GM12878 (cell line): ENCODE data around the gene HK1. TPM values are rescaled to one million over a fixed set of nuclear protein-coding genes. Genes with fewer than 3 reads are reported as not detected.
A peak's percentile ranks its signal among the peaks of the same experiment; 100 is the strongest.

Experiments used
- ATAC-seq: fragments of 200-7000 bp; cut with Tn5 transposase; 3 replicates; pipeline ENCODE4 v1.9.1; 2020; ENCODE audit warnings: mild to moderate bottlenecking, moderate library complexity
- BruUV-seq: library from RNA; stranded (reverse); fragments of 400-500 nt; replicated peaks from 2 replicates; lab custom pipeline; 2021; lab: Mats Ljungman, UMichigan
- CTCF ChIA-PET: fragments of 300-600 bp; sonication (Branson Sonifier 250); formaldehyde crosslinking; extraction: SDS; loops from one replicate; lab custom pipeline; 2021; ENCODE audit warnings: inconsistent platforms; lab: Yijun Ruan, JAX
- POLR2A ChIA-PET: fragments of 350-600 bp; formaldehyde crosslinking; extraction: SDS; loops from one replicate; lab custom pipeline; 2021; ENCODE audit warnings: inconsistent platforms; lab: Charles Lee
- RAD21 ChIA-PET: fragments of 300-600 bp; sonication (Branson Sonifier 250); formaldehyde crosslinking; loops from one replicate; lab custom pipeline; 2023; ENCODE audit warnings: antibody characterized with exemption; ENCODE audit not compliant: unreplicated experiment; lab: Charles Lee
- SMC1A ChIA-PET: fragments of 300-600 bp; sonication (Branson Sonifier 250); formaldehyde crosslinking; loops from one replicate; lab custom pipeline; 2023; ENCODE audit not compliant: unreplicated experiment, uncharacterized antibody; lab: Charles Lee
- DNase-seq: peaks from one replicate; pipeline ENCODE4 v3.0.0-alpha.2; 2011; ENCODE audit warnings: low read depth, low spot score
- FAIRE-seq: peaks from 3 replicates; lab custom pipeline; 2011; peaks lifted over from hg19 to GRCh38; lab: Jason Lieb, UNC
- H2AFZ ChIP-seq: 2 replicates; pipeline ENCODE4 v1.6.0; 2011; ENCODE audit warnings: low read depth, low read length, control low read depth; ENCODE audit not compliant: control insufficient read depth
- H3K27ac ChIP-seq: 2 replicates; pipeline ENCODE4 v1.5.1; 2011; ENCODE audit warnings: control low read depth; ENCODE audit not compliant: control insufficient read depth, insufficient read depth
- H3K27me3 ChIP-seq, 2 experiments: replicated peaks in 1 of 2; 2 replicates each; pipeline versions ENCODE4 v1.6.0 to v1.6.1; 2011; ENCODE audit warnings: low read length in 1 of 2; ENCODE audit not compliant: control insufficient read depth in 2 of 2, insufficient read depth in 2 of 2
- H3K36me3 ChIP-seq, 2 experiments: 2 replicates each; pipeline ENCODE4 v1.5.1; 2011; ENCODE audit warnings: low read length in 1 of 2; ENCODE audit not compliant: control insufficient read depth in 2 of 2, insufficient read depth in 2 of 2
- H3K4me1 ChIP-seq: 2 replicates; pipeline ENCODE4 v1.6.1; 2011; ENCODE audit warnings: mild to moderate bottlenecking, low read length, moderate library complexity, mixed read lengths; ENCODE audit not compliant: control insufficient read depth, insufficient read depth
- H3K4me2 ChIP-seq: 2 replicates; pipeline ENCODE4 v1.6.0; 2011; ENCODE audit warnings: control low read depth; ENCODE audit not compliant: control insufficient read depth, insufficient read depth
- H3K4me3 ChIP-seq: fragments of 200-600 bp; sonication (generic); 2 replicates; pipeline ENCODE4 v1.5.1; 2016
- H3K79me2 ChIP-seq: 2 replicates; pipeline ENCODE4 v1.6.0; 2011; ENCODE audit warnings: low read length; ENCODE audit not compliant: control insufficient read depth, insufficient read depth
- H3K9ac ChIP-seq: 2 replicates; pipeline ENCODE4 v1.8.0; 2011; ENCODE audit warnings: low read length, control low read depth, mixed read lengths; ENCODE audit not compliant: control insufficient read depth, insufficient read depth
- H3K9me3 ChIP-seq: replicated peaks from 3 replicates; pipeline ENCODE4 v1.5.1; 2011; ENCODE audit warnings: mild to moderate bottlenecking, low read length; ENCODE audit not compliant: control insufficient read depth, insufficient read depth
- H4K20me1 ChIP-seq: 2 replicates; pipeline ENCODE4 v1.6.0; 2011; ENCODE audit not compliant: control insufficient read depth, insufficient read depth
- HSF1 ChIP-seq: fragments of 150-350 bp; IDR thresholded peaks from 2 replicates; pipeline ENCODE4 v1.6.1; 2014; ENCODE audit warnings: mild to moderate bottlenecking, low read depth, low read length
- MEF2A ChIP-seq: IDR thresholded peaks from 2 replicates; pipeline ENCODE4 v1.6.1; 2011; ENCODE audit warnings: low read depth, mild to moderate bottlenecking, low read length, moderate library complexity; ENCODE audit not compliant: insufficient read depth
- MTA2 ChIP-seq: fragments of 450-650 bp; IDR thresholded peaks from 2 replicates; pipeline ENCODE4 v1.6.1; 2016; ENCODE audit warnings: low read depth, mild to moderate bottlenecking, moderate library complexity
- NBN ChIP-seq: fragments of 450-650 bp; IDR thresholded peaks from 2 replicates; pipeline ENCODE4 v1.6.1; 2016
- RB1 ChIP-seq: fragments of 450-650 bp; formaldehyde crosslinking; IDR thresholded peaks from 2 replicates; pipeline ENCODE4 v1.6.1; 2017; ENCODE audit warnings: mild to moderate bottlenecking, borderline replicate concordance
- SMARCA5 ChIP-seq: fragments of 450-650 bp; IDR thresholded peaks from 2 replicates; pipeline ENCODE4 v1.6.1; 2017; ENCODE audit warnings: mild to moderate bottlenecking
- SMC3 ChIP-seq: IDR thresholded peaks from 2 replicates; pipeline ENCODE4 v1.6.1; 2011; ENCODE audit warnings: low read length, improper control_type of control experiment, borderline replicate concordance
- SP1 ChIP-seq: IDR thresholded peaks from one replicate; pipeline ENCODE4 v1.6.1; 2011; ENCODE audit warnings: low read depth, low read length
- SREBF1 ChIP-seq: IDR thresholded peaks from 2 replicates; pipeline ENCODE4 v1.6.1; 2012; ENCODE audit warnings: mild to moderate bottlenecking, low read length
- SUPT20H ChIP-seq: IDR thresholded peaks from 2 replicates; pipeline ENCODE4 v1.6.1; 2011; ENCODE audit warnings: low read depth, mild to moderate bottlenecking, low read length, moderate library complexity, borderline replicate concordance; ENCODE audit not compliant: control insufficient read depth
- TAF1 ChIP-seq: IDR thresholded peaks from 2 replicates; pipeline ENCODE4 v1.6.1; 2011; ENCODE audit warnings: mild to moderate bottlenecking, low read depth, low read length, borderline replicate concordance
- TCF7 ChIP-seq: IDR thresholded peaks from 2 replicates; pipeline ENCODE4 v1.6.1; 2014; ENCODE audit warnings: antibody characterized with exemption, borderline replicate concordance
- YY1 ChIP-seq: IDR thresholded peaks from 2 replicates; pipeline ENCODE4 v1.6.1; 2011; ENCODE audit warnings: low read depth, mild to moderate bottlenecking, low read length
- WGBS: methylation state at CpG from one replicate; pipeline ENCODE4 v1.1.6; 2016; ENCODE audit warnings: low lambda C conversion rate; ENCODE audit not compliant: insufficient replicate concordance, insufficient coverage; ENCODE audit errors: missing lambda C conversion rate; 5-methylcytosine and 5-hydroxymethylcytosine counted together
- in situ Hi-C: fragments of 300-500 bp; cut with MboI; formaldehyde crosslinking; loops from 9 replicates; pipeline ENCODE4 v1.14.3; 2018; ENCODE audit warnings: mixed read lengths
- intact Hi-C: fragments of 100-400 bp; cut with micrococcal nuclease; formaldehyde crosslinking; loops from one replicate; pipeline ENCODE4 v1.14.2; 2022; ENCODE audit not compliant: unreplicated experiment
- polyA plus RNA-seq, 11 experiments: library from polyadenylated mRNA; depleted of rRNA in 4 of 11; unstranded in 6 of 11; stranded (reverse) in 5 of 11; fragments of >200 nt; fragmentation: Nextera tagmentation in 4 of 11; fragmentation: Illumina TruSeq in 1 of 11; extraction: Ambion mirVana in 4 of 11; extraction: Trizol in 1 of 11; gene quantifications; 1 replicate in 1 of 11; 2 replicates in 10 of 11; pipeline versions ENCODE4 v1.2.1 to v1.2.3, GENCODE V29; 2011 to 2016; ENCODE audit warnings: inconsistent platforms in 2 of 11, missing spikeins in 2 of 11, low read depth in 1 of 11
- total RNA-seq, 4 experiments: library from RNA; depleted of rRNA in 3 of 4; stranded (reverse); fragments of >200 nt in 3 of 4; fragmentation: Illumina TruSeq in 1 of 4; extraction: Trizol in 1 of 4; gene quantifications; 2 replicates each; pipeline versions ENCODE4 v1.2.1 to v1.2.3, GENCODE V29; 2013 to 2021
- TF ChIP-seq, protein P1 (sequence below): fragments of 450-650 bp; IDR thresholded peaks from 2 replicates; pipeline ENCODE4 v1.6.1; 2017; ENCODE audit warnings: mild to moderate bottlenecking, moderate library complexity
- TF ChIP-seq, protein P2 (sequence below), 3 experiments: IDR thresholded peaks in 2 of 3; conservative IDR thresholded peaks in 1 of 3; 2 replicates each; pipeline ENCODE4 v1.5.1; 2011; ENCODE audit warnings: low read depth in 3 of 3, low read length in 3 of 3, mild to moderate bottlenecking in 3 of 3, control low read depth in 2 of 3, moderate library complexity in 2 of 3, inconsistent platforms in 1 of 3, mixed read lengths in 1 of 3; ENCODE audit not compliant: control insufficient read depth in 2 of 3, insufficient read depth in 1 of 3; ENCODE audit errors: extremely low read depth in 1 of 3

The HK1 gene
- total and polyA plus RNA-seq, 10 of the 15 experiments (the other 5 are each of a cell fraction or from before 2014, with no cell fraction given): 3.4 to 77.3 (median 46.6) TPM

- ChIA-PET RAD21 (interaction anchor here (0.6 to 2.6 kb wide), 8 partner anchors 8 to 453 kb away, joined by 3 to 9 read pairs (median 4); partner anchors contain the start of genes DDX21 and TACR2), CTCF (interaction anchor here (0.6 to 3.7 kb wide), 30 partner anchors 9 to 474 kb away, joined by 3 to 32 read pairs (median 5); partner anchors contain the start of gene TSPAN15), POLR2A (no interaction called here), SMC1A (interaction anchor here (0.6 to 2.9 kb wide), 10 partner anchors 10 to 269 kb away, joined by 3 to 19 read pairs (median 4); partner anchors contain the start of gene HK1)
- in situ Hi-C loops: loop anchor here (10.0 kb wide), 1 partner anchor 414 kb away; no protein-coding TSS in a partner anchor
- peak; percentile 91 for ATAC-seq
- H3K36me3 ChIP-seq: no peaks in the 10 kb centered on the region; a peak in 1 of 4 replicates
- no TSS peak for BruUV-seq
- intact Hi-C loops: loop anchor here (1.0 to 5.0 kb wide), 2 partner anchors 99 to 229 kb away; no protein-coding TSS in a partner anchor
- DNase-seq: peak; percentile 62
- H3K4me2 ChIP-seq: peak overlapping the region; percentile 59
- H3K27ac ChIP-seq: no peak overlapping the region
- peak overlapping the region; percentile 36; the same call in 1 of the 2 replicates for H3K4me3 ChIP-seq
- no peaks in the 10 kb centered on the region for H3K79me2 ChIP-seq
- no peaks in the 10 kb centered on the region for H3K9me3 ChIP-seq
- peak; percentile 90 for FAIRE-seq
- H4K20me1 ChIP-seq: no peaks in the 10 kb centered on the region
- peak overlapping the region; percentile 83 for H2AFZ ChIP-seq
- WGBS: 4% methylated on average over 37 of the region's 64 CpGs
- peak overlapping the region; percentile 54; the same call in 1 of the 2 replicates for H3K9ac ChIP-seq
- H3K4me1 ChIP-seq: peaks cover 16% of the 10 kb centered on the region
- H3K27me3 ChIP-seq: no peaks in the 10 kb centered on the region
- TF ChIP-seq SMARCA5 (no peak), NBN (peak; percentile 58; the same call in 1 of the 2 replicates), SREBF1 (no peak), SUPT20H (no peak), TCF7 (no peak), YY1 (peak; percentile 62; the same call in 1 of the 2 replicates), RB1 (no peak; the same call in 1 of the 2 replicates), TAF1 (no peak), MTA2 (peak; percentile 18; the same call in 1 of the 2 replicates), SP1 (peak; percentile 70), HSF1 (no peak), MEF2A (no peak), SMC3 (peak; percentile 41)
- TF ChIP-seq, protein P1, sequence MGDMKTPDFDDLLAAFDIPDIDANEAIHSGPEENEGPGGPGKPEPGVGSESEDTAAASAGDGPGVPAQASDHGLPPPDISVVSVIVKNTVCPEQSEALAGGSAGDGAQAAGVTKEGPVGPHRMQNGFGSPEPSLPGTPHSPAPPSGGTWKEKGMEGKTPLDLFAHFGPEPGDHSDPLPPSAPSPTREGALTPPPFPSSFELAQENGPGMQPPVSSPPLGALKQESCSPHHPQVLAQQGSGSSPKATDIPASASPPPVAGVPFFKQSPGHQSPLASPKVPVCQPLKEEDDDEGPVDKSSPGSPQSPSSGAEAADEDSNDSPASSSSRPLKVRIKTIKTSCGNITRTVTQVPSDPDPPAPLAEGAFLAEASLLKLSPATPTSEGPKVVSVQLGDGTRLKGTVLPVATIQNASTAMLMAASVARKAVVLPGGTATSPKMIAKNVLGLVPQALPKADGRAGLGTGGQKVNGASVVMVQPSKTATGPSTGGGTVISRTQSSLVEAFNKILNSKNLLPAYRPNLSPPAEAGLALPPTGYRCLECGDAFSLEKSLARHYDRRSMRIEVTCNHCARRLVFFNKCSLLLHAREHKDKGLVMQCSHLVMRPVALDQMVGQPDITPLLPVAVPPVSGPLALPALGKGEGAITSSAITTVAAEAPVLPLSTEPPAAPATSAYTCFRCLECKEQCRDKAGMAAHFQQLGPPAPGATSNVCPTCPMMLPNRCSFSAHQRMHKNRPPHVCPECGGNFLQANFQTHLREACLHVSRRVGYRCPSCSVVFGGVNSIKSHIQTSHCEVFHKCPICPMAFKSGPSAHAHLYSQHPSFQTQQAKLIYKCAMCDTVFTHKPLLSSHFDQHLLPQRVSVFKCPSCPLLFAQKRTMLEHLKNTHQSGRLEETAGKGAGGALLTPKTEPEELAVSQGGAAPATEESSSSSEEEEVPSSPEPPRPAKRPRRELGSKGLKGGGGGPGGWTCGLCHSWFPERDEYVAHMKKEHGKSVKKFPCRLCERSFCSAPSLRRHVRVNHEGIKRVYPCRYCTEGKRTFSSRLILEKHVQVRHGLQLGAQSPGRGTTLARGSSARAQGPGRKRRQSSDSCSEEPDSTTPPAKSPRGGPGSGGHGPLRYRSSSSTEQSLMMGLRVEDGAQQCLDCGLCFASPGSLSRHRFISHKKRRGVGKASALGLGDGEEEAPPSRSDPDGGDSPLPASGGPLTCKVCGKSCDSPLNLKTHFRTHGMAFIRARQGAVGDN: peak; percentile 99
- TF ChIP-seq, protein P2, sequence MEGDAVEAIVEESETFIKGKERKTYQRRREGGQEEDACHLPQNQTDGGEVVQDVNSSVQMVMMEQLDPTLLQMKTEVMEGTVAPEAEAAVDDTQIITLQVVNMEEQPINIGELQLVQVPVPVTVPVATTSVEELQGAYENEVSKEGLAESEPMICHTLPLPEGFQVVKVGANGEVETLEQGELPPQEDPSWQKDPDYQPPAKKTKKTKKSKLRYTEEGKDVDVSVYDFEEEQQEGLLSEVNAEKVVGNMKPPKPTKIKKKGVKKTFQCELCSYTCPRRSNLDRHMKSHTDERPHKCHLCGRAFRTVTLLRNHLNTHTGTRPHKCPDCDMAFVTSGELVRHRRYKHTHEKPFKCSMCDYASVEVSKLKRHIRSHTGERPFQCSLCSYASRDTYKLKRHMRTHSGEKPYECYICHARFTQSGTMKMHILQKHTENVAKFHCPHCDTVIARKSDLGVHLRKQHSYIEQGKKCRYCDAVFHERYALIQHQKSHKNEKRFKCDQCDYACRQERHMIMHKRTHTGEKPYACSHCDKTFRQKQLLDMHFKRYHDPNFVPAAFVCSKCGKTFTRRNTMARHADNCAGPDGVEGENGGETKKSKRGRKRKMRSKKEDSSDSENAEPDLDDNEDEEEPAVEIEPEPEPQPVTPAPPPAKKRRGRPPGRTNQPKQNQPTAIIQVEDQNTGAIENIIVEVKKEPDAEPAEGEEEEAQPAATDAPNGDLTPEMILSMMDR (IDR thresholded peaks at IDR 0.05 in 2 of 3, conservative IDR thresholded peaks at IDR 0.05 in 1 of 3; ENCODE audit: control insufficient read depth in 2 of 3, extremely low read depth in 1 of 3, insufficient read depth in 1 of 3, low read depth in 3 of 3, low read length in 3 of 3): peak; percentile 27 to 68 (median 58); a peak in 5 of 6 replicates
These were observed 130.3 kb downstream of the HK1 start for GRCh38 chr10:69408318-69409175.
